Endodermal cell (in vitro differentiated cells): ENCODE results near the gene OTUD6A. TPM values are rescaled to one million over a fixed set of nuclear protein-coding genes. Genes with fewer than 3 reads are reported as not detected.

ENCODE experiments used
- DNase-seq: peaks from one replicate; pipeline ENCODE4 v3.0.0-alpha.2; 2017
- H3K27ac ChIP-seq: 2 replicates; pipeline ENCODE4 v1.5.1; 2013; ENCODE audit warnings: mild to moderate bottlenecking, low read depth, low read length, moderate library complexity
- H3K27me3 ChIP-seq: 2 replicates; pipeline ENCODE4 v1.6.1; 2013; ENCODE audit warnings: mild to moderate bottlenecking, low read length, moderate library complexity; ENCODE audit not compliant: insufficient read depth, control insufficient read depth, poor library complexity, severe bottlenecking
- H3K36me3 ChIP-seq: 2 replicates; pipeline ENCODE4 v1.7.0; 2013; ENCODE audit warnings: mild to moderate bottlenecking, low read length, moderate library complexity; ENCODE audit not compliant: control insufficient read depth, insufficient read depth
- H3K4me1 ChIP-seq: one replicate; pipeline ENCODE4 v1.7.0; 2013; ENCODE audit warnings: low read length; ENCODE audit not compliant: control insufficient read depth, insufficient read depth
- H3K4me3 ChIP-seq: 2 replicates; pipeline ENCODE4 v1.5.1; 2013; ENCODE audit warnings: mild to moderate bottlenecking, low read length, moderate library complexity
- H3K9ac ChIP-seq: 2 replicates; pipeline ENCODE4 v1.6.1; 2013; ENCODE audit warnings: mild to moderate bottlenecking, low read length, moderate library complexity; ENCODE audit not compliant: poor library complexity, severe bottlenecking; ENCODE audit errors: extremely low read depth
- H3K9me3 ChIP-seq: 2 replicates; pipeline ENCODE4 v1.6.1; 2013; ENCODE audit warnings: mild to moderate bottlenecking, low read length, moderate library complexity; ENCODE audit not compliant: control insufficient read depth
- H3K27ac Mint-ChIP-seq: 2 replicates; pipeline ENCODE4 v1.8.0; 2020; ENCODE audit warnings: mixed read lengths
- H3K27me3 Mint-ChIP-seq: 2 replicates; pipeline ENCODE4 v1.8.0; 2021; ENCODE audit warnings: mild to moderate bottlenecking, mixed read lengths; ENCODE audit not compliant: insufficient read depth
- H3K36me3 Mint-ChIP-seq: 2 replicates; pipeline ENCODE4 v1.8.0; 2020; ENCODE audit warnings: low read depth, mixed read lengths
- H3K4me1 Mint-ChIP-seq: 2 replicates; pipeline ENCODE4 v1.8.0; 2020; ENCODE audit warnings: mixed read lengths
- H3K4me3 Mint-ChIP-seq: 2 replicates; pipeline ENCODE4 v1.8.0; 2020; ENCODE audit warnings: mild to moderate bottlenecking, moderate library complexity, mixed read lengths
- H3K9me3 Mint-ChIP-seq: 2 replicates; pipeline ENCODE4 v1.8.0; 2020; ENCODE audit warnings: mild to moderate bottlenecking, mixed read lengths
- WGBS, 2 experiments: methylation state at CpG; one replicate each; pipeline versions ENCODE4 v1.1.5 to v1.1.7; 2013; ENCODE audit warnings: missing lambda C conversion rate in 2 of 2, mixed read lengths in 1 of 2; ENCODE audit not compliant: insufficient coverage in 1 of 2, insufficient read length in 1 of 2; 5-methylcytosine and 5-hydroxymethylcytosine counted together
- total RNA-seq, 2 donors: library from RNA; stranded (reverse); fragmentation: NEBNext Ultra II Directional in 1 of 2; extraction: Animal tissue kit (Norgen Biotek cat#: 25700) in 1 of 2; gene quantifications; 2 replicates in 1 of 2; 3 replicates in 1 of 2; pipeline ENCODE4 v1.2.1, GENCODE V29; 2021
- TF ChIP-seq, protein P1 (sequence below): fragments of 200-600 bp; sonication (generic); conservative IDR thresholded peaks from 2 replicates; pipeline ENCODE4 v1.5.0; 2021; ENCODE audit warnings: antibody characterized with exemption, mild to moderate bottlenecking

Gene OTUD6A
- total RNA-seq, 2 donors from 2014 or later, result 0.53 TPM; not detected in 1

DNA sequence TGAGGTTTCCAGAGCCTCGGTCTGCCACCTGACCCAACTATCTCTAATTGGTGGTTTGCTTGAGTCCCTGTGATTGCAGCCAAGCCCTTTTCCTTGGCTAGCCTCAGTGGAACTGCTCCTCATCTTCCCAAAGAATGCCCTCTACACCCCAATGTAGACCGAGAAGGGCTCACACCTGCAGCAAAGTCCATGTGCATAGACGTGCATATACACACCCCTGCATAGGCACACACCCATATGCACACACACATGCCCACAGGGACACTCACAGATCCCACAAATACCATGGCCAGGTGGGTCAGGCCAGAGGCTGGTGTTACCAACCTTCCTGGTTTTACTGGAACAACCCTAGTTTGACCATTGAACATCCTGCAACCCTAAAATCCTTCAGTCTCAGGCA lies 12.9 kb upstream of the OTUD6A start:
- Histone ChIP-seq H3K27ac (no peak overlapping the region), H3K4me1 (no peaks in the 10 kb centered on the region), H3K9me3 (no peaks in the 10 kb centered on the region), H3K36me3 (no peaks in the 10 kb centered on the region), H3K27me3 (no peaks in the 10 kb centered on the region), H3K4me3 (no peak overlapping the region), H3K9ac (no peak overlapping the region)
- peaks cover 46% of the 10 kb centered on the region for H3K9me3 Mint-ChIP-seq
- no peaks in the 10 kb centered on the region for H3K27me3 Mint-ChIP-seq
- DNase-seq, result no peak
- no peaks in the 10 kb centered on the region for H3K36me3 Mint-ChIP-seq
- 90% methylated on average over 3 of the region's 3 CpGs; no CpG with 5 or more reads in 1 of the 2 experiments for WGBS, 2 experiments
- no peak overlapping the region for H3K4me3 Mint-ChIP-seq
- H3K27ac Mint-ChIP-seq, result no peak overlapping the region
- TF ChIP-seq, protein P1, sequence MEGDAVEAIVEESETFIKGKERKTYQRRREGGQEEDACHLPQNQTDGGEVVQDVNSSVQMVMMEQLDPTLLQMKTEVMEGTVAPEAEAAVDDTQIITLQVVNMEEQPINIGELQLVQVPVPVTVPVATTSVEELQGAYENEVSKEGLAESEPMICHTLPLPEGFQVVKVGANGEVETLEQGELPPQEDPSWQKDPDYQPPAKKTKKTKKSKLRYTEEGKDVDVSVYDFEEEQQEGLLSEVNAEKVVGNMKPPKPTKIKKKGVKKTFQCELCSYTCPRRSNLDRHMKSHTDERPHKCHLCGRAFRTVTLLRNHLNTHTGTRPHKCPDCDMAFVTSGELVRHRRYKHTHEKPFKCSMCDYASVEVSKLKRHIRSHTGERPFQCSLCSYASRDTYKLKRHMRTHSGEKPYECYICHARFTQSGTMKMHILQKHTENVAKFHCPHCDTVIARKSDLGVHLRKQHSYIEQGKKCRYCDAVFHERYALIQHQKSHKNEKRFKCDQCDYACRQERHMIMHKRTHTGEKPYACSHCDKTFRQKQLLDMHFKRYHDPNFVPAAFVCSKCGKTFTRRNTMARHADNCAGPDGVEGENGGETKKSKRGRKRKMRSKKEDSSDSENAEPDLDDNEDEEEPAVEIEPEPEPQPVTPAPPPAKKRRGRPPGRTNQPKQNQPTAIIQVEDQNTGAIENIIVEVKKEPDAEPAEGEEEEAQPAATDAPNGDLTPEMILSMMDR, result no peak
- no peaks in the 10 kb centered on the region for H3K4me1 Mint-ChIP-seq

DNA sequence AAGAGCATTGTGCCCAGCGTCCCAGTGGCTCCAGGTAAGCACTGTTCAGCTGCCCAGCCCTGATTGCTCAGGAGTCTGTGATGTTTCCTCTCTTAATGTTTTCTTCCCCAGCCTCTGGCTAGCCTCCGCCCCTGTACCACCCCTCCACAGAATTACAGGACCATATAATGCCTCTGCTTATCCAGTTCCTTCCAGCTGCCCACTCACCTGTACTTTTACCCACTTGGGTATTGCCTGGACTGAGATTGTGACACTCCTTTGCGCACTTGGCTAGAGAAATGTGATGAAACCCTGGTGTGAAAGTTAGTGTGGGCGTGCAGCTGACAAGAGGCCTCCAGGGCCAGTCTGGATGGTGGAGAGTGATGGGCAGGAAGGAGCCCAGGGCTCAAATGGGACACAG lies 12.3 kb upstream of the OTUD6A start, which contains the start of gene AWAT2:
Gene AWAT2, minus strand, starts transcription at position 14 of the 400 bp plus-strand sequence. Its CDS starts 6 bp downstream, at position 8.
- no peak within 1 kb of the TSS for H3K4me3 Mint-ChIP-seq
- no peak within 1 kb of the TSS for H3K27ac ChIP-seq
- peaks cover 45% of the 10 kb centered on the region for H3K9me3 Mint-ChIP-seq
- TF ChIP-seq, protein P1, result no peak
- no peak within 1 kb of the TSS for H3K9ac ChIP-seq
- no peaks in the 10 kb centered on the region for H3K9me3 ChIP-seq
- no peak within 1 kb of the TSS for H3K27ac Mint-ChIP-seq
- H3K27me3 ChIP-seq, result no peaks in the 10 kb centered on the region
- H3K4me3 ChIP-seq, result no peak within 1 kb of the TSS
- 75 to 84% methylated on average over 1 to 4 of the region's 4 CpGs for WGBS, 2 experiments
- H3K27me3 Mint-ChIP-seq, result no peaks in the 10 kb centered on the region
- no peaks in the 10 kb centered on the region for H3K4me1 Mint-ChIP-seq
- H3K36me3 Mint-ChIP-seq, result no peaks in the 10 kb centered on the region
- H3K36me3 ChIP-seq, result no peaks in the 10 kb centered on the region
- H3K4me1 ChIP-seq, result no peaks in the 10 kb centered on the region
- DNase-seq, result no peak

DNA sequence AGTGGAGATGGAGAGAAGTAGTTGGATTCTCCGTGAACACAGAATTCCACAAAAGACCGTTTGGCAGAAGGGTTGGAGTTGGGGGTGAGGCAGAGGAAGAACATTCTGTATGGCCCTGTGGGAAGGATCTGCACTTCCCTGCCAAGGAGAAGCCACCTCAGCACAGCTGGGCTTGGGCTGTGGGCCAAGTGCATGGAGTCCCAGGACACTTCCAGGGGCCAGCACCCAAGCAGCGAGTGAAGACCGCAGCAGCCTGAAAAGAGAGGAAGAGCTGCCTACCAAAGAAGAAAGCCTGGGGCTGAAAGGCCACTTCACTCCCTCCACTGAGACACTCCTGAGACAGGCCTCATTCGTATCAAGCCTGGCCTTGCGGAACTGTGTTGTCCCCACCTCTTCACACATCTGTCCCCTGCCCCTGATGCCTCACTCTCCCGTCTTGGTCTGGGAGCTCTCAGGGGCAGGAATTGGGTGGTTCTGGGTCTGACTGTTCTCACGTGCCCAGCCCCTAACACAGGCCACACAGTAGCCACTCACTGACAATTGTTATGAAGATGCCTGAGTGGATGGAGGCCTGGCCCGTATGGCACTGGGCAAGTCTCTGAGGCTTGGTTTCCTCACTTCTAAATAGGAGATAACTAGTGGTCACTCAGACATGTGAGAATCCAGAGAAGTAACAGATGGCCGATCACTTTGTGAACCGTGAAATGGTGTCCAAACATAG lies 9.2 kb upstream of the OTUD6A start:
- whole genome bisulfite sequencing, 2 experiments, result 50 to 87% methylated on average over 2 to 11 of the region's 11 CpGs
- Mint-ChIP-seq H3K4me3 (no peak overlapping the region), H3K27me3 (no peaks in the 10 kb centered on the region), H3K36me3 (no peaks in the 10 kb centered on the region), H3K4me1 (no peaks in the 10 kb centered on the region), H3K9me3 (peaks cover 54% of the 10 kb centered on the region), H3K27ac (no peak overlapping the region)
- Histone ChIP-seq H3K36me3 (no peaks in the 10 kb centered on the region), H3K4me3 (no peak overlapping the region), H3K9me3 (no peaks in the 10 kb centered on the region), H3K9ac (no peak overlapping the region), H3K4me1 (no peaks in the 10 kb centered on the region), H3K27ac (no peak overlapping the region), H3K27me3 (no peaks in the 10 kb centered on the region)
- TF ChIP-seq, protein P1, result no peak
- no peak for DNase-seq
